Neural cell (in vitro differentiated cells): Measurements from ENCODE around the gene GPR42. TPM values are rescaled to one million over a fixed set of nuclear protein-coding genes. Genes with fewer than 3 reads are reported as not detected.

Experiments
- H2AFZ ChIP-seq: fragments of 200-600, 300-800 bp; sonication (generic), shearing (Covaris generic); 2 replicates; pipeline ENCODE4 v1.6.0; 2014; ENCODE audit warnings: low read depth, mild to moderate bottlenecking, antibody characterized with exemption, low read length, moderate library complexity
- H3F3A ChIP-seq: fragments of 200-600 bp; shearing (Covaris generic); 2 replicates; pipeline ENCODE4 v1.6.1; 2016; ENCODE audit warnings: mild to moderate bottlenecking, moderate library complexity, mixed read lengths, antibody characterized with exemption, low read length; ENCODE audit not compliant: insufficient read depth, poor library complexity, severe bottlenecking
- H3K27ac ChIP-seq: fragments of 200-600, 300-800 bp; sonication (generic), shearing (Covaris generic); 2 replicates; pipeline ENCODE4 v1.5.1; 2014; ENCODE audit warnings: mild to moderate bottlenecking, low read length, moderate library complexity
- H3K27me3 ChIP-seq: fragments of 300-800, 200-600 bp; sonication (generic), shearing (Covaris generic); 2 replicates; pipeline ENCODE4 v1.6.0; 2014; ENCODE audit warnings: mild to moderate bottlenecking, low read depth, low read length, moderate library complexity; ENCODE audit not compliant: insufficient read depth
- H3K36me3 ChIP-seq: fragments of 300-800, 200-600 bp; sonication (generic), shearing (Covaris generic); 2 replicates; pipeline ENCODE4 v1.5.1; 2014; ENCODE audit warnings: mild to moderate bottlenecking, antibody characterized with exemption, low read length, moderate library complexity; ENCODE audit not compliant: insufficient read depth
- H3K4me2 ChIP-seq: fragments of 300-800, 200-600 bp; sonication (generic), shearing (Covaris generic); 2 replicates; pipeline ENCODE4 v1.6.0; 2014; ENCODE audit warnings: mild to moderate bottlenecking, low read length
- H3K4me3 ChIP-seq: fragments of 300-800, 200-600 bp; sonication (generic), shearing (Covaris generic); 2 replicates; pipeline ENCODE4 v1.5.1; 2014; ENCODE audit warnings: mild to moderate bottlenecking, low read length, moderate library complexity
- H3K79me2 ChIP-seq: fragments of 200-600 bp; shearing (Covaris generic); replicated peaks from 2 replicates; pipeline ENCODE4 v1.6.0; 2014; ENCODE audit warnings: mild to moderate bottlenecking, low read length, moderate library complexity; ENCODE audit not compliant: insufficient read depth
- H3K9ac ChIP-seq: fragments of 300-800, 200-600 bp; sonication (generic), shearing (Covaris generic); 2 replicates; pipeline ENCODE4 v1.6.1; 2016; ENCODE audit warnings: mild to moderate bottlenecking, low read length, mixed read lengths
- H3K9me2 ChIP-seq: fragments of 200-600 bp; shearing (Covaris generic); 2 replicates; pipeline ENCODE4 v1.6.1; 2016; ENCODE audit warnings: mild to moderate bottlenecking, low read length, mixed read lengths; ENCODE audit not compliant: insufficient read depth
- H3K9me3 ChIP-seq: fragments of 200-600, 300-800 bp; sonication (generic), shearing (Covaris generic); 2 replicates; pipeline ENCODE4 v1.6.1; 2016; ENCODE audit warnings: mild to moderate bottlenecking, mixed run types, low read length, moderate library complexity, mixed read lengths
- H4K20me1 ChIP-seq: fragments of 200-600 bp; shearing (Covaris generic); 2 replicates; pipeline ENCODE4 v1.6.1; 2016; ENCODE audit warnings: mild to moderate bottlenecking, mixed run types; ENCODE audit not compliant: insufficient read depth
- EP300 ChIP-seq: fragments of 450-650 bp; conservative IDR thresholded peaks from 2 replicates; pipeline ENCODE4 v1.6.1; 2014; ENCODE audit warnings: antibody characterized with exemption, mild to moderate bottlenecking, moderate library complexity; ENCODE audit not compliant: poor library complexity, severe bottlenecking
- EZH2 ChIP-seq: fragments of 200-600, 300-800 bp; shearing (Covaris generic), sonication (generic); IDR thresholded peaks from 2 replicates; pipeline ENCODE4 v1.6.1; 2014; ENCODE audit warnings: antibody characterized with exemption, low read length, borderline replicate concordance, mild to moderate bottlenecking; ENCODE audit not compliant: insufficient read depth, poor library complexity, severe bottlenecking
- MXI1 ChIP-seq: fragments of 450-650 bp; conservative IDR thresholded peaks from 2 replicates; pipeline ENCODE4 v1.6.1; 2014; ENCODE audit warnings: antibody characterized with exemption, mild to moderate bottlenecking; ENCODE audit not compliant: poor library complexity, severe bottlenecking
- POLR2AphosphoS5 ChIP-seq: IDR thresholded peaks from 2 replicates; pipeline ENCODE4 v1.6.1; 2012
- RAD21 ChIP-seq: fragments of 450-650 bp; conservative IDR thresholded peaks from 2 replicates; pipeline ENCODE4 v1.6.1; 2014; ENCODE audit warnings: antibody characterized with exemption, mild to moderate bottlenecking, moderate library complexity
- SMC3 ChIP-seq: fragments of 450-650 bp; conservative IDR thresholded peaks from 2 replicates; pipeline ENCODE4 v1.6.1; 2014; ENCODE audit warnings: antibody characterized with exemption, mild to moderate bottlenecking, moderate library complexity; ENCODE audit not compliant: poor library complexity
- TAF1 ChIP-seq: IDR thresholded peaks from 2 replicates; pipeline ENCODE4 v1.6.1; 2012; ENCODE audit warnings: low read depth
- polyA plus RNA-seq: library from polyadenylated mRNA; depleted of rRNA; stranded (reverse); fragments of >200 nt; gene quantifications from 2 replicates; pipeline ENCODE4 v1.2.3, GENCODE V29; 2014
- TF ChIP-seq, protein P1 (sequence below): fragments of 450-650 bp; IDR thresholded peaks from 2 replicates; pipeline ENCODE4 v1.5.1; 2014; ENCODE audit warnings: antibody characterized with exemption, mild to moderate bottlenecking, moderate library complexity; ENCODE audit not compliant: poor library complexity, severe bottlenecking
- TF ChIP-seq, protein P2 (sequence below): IDR thresholded peaks from 2 replicates; pipeline ENCODE4 v1.6.1; 2012; ENCODE audit warnings: borderline replicate concordance

GPR42 gene
- polyA plus RNA-seq, 1 donor from 2014 or later = not detected

DNA sequence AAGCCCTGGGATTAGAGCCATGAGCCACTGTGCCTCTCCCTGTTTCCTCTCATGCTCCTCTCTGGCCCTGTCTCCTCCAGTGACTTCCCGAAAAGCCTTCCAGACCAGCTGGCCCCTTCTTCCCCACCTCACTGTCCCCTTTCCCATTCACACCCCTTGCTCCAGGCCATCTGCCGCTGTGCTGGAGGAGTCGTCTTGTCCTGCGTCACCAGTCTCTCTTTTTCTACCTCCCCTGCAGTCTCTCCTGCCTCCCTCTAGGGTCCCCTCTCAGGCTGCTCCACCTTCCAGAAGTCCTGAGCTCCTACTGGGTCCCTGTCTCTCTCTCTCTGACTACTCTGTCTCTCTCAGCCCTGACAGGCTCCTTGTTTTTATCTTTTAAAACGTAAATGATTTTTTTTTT is 28.4 kb upstream of the GPR42 start:
- no peaks in the 10 kb centered on the region for H3K9me2 ChIP-seq
- no peaks in the 10 kb centered on the region for H3K79me2 ChIP-seq
- TF ChIP-seq, protein P1, sequence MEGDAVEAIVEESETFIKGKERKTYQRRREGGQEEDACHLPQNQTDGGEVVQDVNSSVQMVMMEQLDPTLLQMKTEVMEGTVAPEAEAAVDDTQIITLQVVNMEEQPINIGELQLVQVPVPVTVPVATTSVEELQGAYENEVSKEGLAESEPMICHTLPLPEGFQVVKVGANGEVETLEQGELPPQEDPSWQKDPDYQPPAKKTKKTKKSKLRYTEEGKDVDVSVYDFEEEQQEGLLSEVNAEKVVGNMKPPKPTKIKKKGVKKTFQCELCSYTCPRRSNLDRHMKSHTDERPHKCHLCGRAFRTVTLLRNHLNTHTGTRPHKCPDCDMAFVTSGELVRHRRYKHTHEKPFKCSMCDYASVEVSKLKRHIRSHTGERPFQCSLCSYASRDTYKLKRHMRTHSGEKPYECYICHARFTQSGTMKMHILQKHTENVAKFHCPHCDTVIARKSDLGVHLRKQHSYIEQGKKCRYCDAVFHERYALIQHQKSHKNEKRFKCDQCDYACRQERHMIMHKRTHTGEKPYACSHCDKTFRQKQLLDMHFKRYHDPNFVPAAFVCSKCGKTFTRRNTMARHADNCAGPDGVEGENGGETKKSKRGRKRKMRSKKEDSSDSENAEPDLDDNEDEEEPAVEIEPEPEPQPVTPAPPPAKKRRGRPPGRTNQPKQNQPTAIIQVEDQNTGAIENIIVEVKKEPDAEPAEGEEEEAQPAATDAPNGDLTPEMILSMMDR = no peak
- no peak for TF ChIP-seq MXI1
- TF ChIP-seq POLR2AphosphoS5 = no peak
- no peak for TF ChIP-seq TAF1
- no peak for TF ChIP-seq EP300
- TF ChIP-seq SMC3 = no peak
- TF ChIP-seq, protein P2, sequence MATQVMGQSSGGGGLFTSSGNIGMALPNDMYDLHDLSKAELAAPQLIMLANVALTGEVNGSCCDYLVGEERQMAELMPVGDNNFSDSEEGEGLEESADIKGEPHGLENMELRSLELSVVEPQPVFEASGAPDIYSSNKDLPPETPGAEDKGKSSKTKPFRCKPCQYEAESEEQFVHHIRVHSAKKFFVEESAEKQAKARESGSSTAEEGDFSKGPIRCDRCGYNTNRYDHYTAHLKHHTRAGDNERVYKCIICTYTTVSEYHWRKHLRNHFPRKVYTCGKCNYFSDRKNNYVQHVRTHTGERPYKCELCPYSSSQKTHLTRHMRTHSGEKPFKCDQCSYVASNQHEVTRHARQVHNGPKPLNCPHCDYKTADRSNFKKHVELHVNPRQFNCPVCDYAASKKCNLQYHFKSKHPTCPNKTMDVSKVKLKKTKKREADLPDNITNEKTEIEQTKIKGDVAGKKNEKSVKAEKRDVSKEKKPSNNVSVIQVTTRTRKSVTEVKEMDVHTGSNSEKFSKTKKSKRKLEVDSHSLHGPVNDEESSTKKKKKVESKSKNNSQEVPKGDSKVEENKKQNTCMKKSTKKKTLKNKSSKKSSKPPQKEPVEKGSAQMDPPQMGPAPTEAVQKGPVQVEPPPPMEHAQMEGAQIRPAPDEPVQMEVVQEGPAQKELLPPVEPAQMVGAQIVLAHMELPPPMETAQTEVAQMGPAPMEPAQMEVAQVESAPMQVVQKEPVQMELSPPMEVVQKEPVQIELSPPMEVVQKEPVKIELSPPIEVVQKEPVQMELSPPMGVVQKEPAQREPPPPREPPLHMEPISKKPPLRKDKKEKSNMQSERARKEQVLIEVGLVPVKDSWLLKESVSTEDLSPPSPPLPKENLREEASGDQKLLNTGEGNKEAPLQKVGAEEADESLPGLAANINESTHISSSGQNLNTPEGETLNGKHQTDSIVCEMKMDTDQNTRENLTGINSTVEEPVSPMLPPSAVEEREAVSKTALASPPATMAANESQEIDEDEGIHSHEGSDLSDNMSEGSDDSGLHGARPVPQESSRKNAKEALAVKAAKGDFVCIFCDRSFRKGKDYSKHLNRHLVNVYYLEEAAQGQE = no peak
- TF ChIP-seq EZH2 = no peak
- no peak overlapping the region for H3K9ac ChIP-seq
- no peak overlapping the region for H3K4me2 ChIP-seq
- H3K27me3 ChIP-seq = no peaks in the 10 kb centered on the region
- H3K9me3 ChIP-seq = no peaks in the 10 kb centered on the region
- H3K27ac ChIP-seq = no peak overlapping the region
- no peak overlapping the region for H2AFZ ChIP-seq
- no peaks in the 10 kb centered on the region for H4K20me1 ChIP-seq
- no peak overlapping the region for H3K4me3 ChIP-seq
- no peaks in the 10 kb centered on the region for H3F3A ChIP-seq
- no peaks in the 10 kb centered on the region for H3K36me3 ChIP-seq

DNA sequence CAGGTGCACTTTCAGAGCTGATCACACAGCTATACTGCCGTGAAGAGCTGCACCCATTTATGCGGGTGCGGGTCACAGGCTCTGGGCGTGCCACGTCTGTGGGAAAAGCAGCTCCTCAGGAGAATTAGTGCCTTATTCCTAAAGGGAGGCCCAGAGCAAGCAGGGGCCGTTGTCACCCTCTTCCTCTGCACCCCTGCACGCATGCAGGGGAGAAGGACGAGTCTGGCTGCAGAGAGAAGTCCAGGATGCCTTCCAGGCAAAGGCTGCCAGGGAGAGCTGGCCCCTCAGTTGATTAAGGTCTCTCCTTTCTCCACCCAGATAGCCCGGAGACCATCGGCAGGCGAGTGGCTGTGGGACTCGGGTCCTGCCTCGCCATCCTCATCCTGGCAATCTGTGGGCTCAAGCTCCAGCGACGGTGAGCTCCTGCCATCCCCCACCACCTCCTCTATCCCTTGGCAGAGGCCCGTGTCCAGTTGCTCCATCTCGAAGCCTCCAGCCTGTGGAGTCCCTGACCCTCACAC is 26.3 kb upstream of the GPR42 start:
- Histone ChIP-seq H3K4me3 (no peak overlapping the region), H3K36me3 (no peaks in the 10 kb centered on the region), H3K9me2 (no peaks in the 10 kb centered on the region), H4K20me1 (no peaks in the 10 kb centered on the region), H3K27me3 (no peaks in the 10 kb centered on the region), H3F3A (no peaks in the 10 kb centered on the region), H3K9ac (no peak overlapping the region), H3K79me2 (no peaks in the 10 kb centered on the region), H3K4me2 (no peak overlapping the region), H3K9me3 (no peaks in the 10 kb centered on the region), H2AFZ (no peak overlapping the region), H3K27ac (no peak overlapping the region)
- TF ChIP-seq MXI1 = no peak
- TF ChIP-seq EZH2 = no peak
- no peak for TF ChIP-seq POLR2AphosphoS5
- TF ChIP-seq, protein P1 = no peak
- TF ChIP-seq, protein P2 = no peak
- TF ChIP-seq RAD21 = no peak
- no peak for TF ChIP-seq TAF1
- TF ChIP-seq SMC3 = no peak
- TF ChIP-seq EP300 = no peak
